ENCODE results near the gene TSC22D3.

Gene TSC22D3

DNA sequence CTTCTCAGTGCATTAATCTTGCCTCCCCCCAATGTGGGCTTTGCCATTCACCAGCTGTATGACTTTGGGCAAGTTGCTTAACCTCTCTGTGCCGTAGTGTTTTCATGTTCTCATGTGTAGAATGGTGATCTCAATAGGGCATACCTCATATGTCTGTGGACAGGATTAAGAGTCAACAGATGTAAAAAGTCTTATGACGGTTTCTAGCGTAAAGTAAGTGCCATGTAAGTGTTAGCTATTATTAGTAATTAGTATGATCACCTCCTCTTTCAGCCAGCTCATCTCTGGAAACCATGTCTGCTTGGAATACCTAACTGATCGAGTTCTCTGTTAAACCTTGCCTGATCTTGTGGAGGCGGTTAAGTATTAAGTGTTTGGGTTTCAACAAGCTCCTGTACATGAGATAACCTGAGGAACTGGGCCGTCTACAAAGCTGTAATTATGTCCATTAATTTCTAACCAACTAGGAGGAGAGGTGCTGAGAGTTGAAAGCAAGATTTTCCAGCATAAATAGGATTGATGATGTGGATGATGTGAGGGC, 66.3 kb downstream of the TSC22D3 start:
- TF ChIP-seq, protein P1, sequence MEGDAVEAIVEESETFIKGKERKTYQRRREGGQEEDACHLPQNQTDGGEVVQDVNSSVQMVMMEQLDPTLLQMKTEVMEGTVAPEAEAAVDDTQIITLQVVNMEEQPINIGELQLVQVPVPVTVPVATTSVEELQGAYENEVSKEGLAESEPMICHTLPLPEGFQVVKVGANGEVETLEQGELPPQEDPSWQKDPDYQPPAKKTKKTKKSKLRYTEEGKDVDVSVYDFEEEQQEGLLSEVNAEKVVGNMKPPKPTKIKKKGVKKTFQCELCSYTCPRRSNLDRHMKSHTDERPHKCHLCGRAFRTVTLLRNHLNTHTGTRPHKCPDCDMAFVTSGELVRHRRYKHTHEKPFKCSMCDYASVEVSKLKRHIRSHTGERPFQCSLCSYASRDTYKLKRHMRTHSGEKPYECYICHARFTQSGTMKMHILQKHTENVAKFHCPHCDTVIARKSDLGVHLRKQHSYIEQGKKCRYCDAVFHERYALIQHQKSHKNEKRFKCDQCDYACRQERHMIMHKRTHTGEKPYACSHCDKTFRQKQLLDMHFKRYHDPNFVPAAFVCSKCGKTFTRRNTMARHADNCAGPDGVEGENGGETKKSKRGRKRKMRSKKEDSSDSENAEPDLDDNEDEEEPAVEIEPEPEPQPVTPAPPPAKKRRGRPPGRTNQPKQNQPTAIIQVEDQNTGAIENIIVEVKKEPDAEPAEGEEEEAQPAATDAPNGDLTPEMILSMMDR (IDR thresholded peaks at IDR 0.05; ENCODE audit: insufficient read depth, low read length, missing control alignments) = no peak
- CTCF ChIA-PET = interaction anchor here (0.9 to 12.7 kb wide), 3 partner anchors 10 to 171 kb away, joined by 5 to 116 read pairs (median 5); no protein-coding TSS in a partner anchor
- DNase-seq (ENCODE audit: low read depth, low spot score) = no peak
- POLR2A ChIA-PET = no interaction called here
- no peak overlapping the region for H3K4me3 ChIP-seq (ENCODE audit: low read depth, low read length)

DNA sequence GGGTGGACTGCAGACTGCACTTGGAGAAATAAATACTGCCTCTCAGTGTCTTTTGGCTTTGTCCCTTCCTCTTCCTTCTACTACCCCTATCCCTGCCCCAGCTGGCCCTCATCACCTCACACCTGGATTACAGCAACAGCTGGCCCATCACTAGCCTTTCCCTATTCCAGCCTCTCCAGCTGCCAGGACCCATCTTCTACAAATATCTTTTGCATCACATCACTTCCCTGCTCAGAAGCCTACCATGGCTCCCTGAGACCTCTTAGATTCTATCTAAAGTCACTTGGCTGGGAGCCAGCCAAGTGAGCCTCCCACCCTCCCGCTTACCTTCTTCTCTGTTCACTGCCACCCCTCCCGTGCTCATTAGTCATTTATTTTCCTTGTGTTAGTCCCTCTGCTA, 66.8 kb downstream of the TSC22D3 start:
- DNase-seq (ENCODE audit: low read depth, low spot score) = no peak
- no peak overlapping the region for H3K4me3 ChIP-seq (ENCODE audit: low read depth, low read length)
- TF ChIP-seq, protein P1 (IDR thresholded peaks at IDR 0.05; ENCODE audit: insufficient read depth, low read length, missing control alignments) = no peak
- CTCF ChIA-PET = interaction anchor here (0.9 to 12.7 kb wide), 3 partner anchors 11 to 170 kb away, joined by 5 to 116 read pairs (median 5); no protein-coding TSS in a partner anchor
- POLR2A ChIA-PET = no interaction called here

DNA sequence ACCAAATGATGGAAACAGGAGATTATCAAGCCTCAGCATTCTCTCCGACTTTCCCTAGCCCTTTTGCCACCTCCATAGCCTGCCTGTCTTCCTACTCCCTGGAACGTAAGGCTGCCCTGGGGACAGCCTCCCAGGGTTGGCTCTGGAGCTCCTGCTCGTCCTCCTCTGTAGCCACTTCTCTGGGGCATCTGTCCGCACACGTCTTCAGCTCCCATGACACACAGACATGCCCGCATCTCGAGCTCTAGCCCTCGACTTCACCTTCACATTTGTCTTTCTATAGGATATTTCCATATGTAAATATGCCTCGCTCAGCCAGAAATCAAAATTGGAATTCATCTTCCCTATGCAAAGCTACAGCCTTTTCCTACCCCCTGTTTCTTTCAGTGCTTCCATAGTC, 67.7 kb downstream of the TSC22D3 start:
- TF ChIP-seq, protein P1 (IDR thresholded peaks at IDR 0.05; ENCODE audit: insufficient read depth, low read length, missing control alignments) = no peak
- CTCF ChIA-PET = interaction anchor here (12.7 kb wide), 1 partner anchor 34 kb away, joined by 116 read pairs; no protein-coding TSS in a partner anchor
- POLR2A ChIA-PET = no interaction called here

DNA sequence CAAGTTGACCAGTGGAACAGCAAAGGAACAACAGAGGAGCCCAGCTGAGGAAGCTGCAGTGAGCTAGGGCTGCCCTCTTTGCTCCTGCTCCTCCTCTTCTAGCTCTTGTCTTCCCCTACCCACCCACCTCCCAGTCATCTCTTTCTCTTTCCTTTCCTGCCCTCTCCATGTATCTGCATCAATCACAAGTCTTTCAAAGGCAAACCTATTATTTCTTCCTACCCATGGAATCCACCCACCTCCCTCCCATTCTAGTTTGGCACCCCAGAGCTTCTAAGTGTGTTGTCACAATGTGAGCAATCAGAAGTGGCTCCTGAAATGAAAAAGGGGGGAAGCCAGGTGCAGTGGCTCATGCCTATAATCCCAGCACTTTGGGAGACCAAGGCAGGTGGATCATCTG, 69.3 kb downstream of the TSC22D3 start:
- H3K4me3 ChIP-seq (ENCODE audit: low read depth, low read length) = no peak overlapping the region
- ChIA-PET POLR2A (no interaction called here), CTCF (no interaction called here)
- TF ChIP-seq, protein P1 (IDR thresholded peaks at IDR 0.05; ENCODE audit: insufficient read depth, low read length, missing control alignments) = no peak
- DNase-seq (ENCODE audit: low read depth, low spot score) = no peak

More for the DNA sequence above, 67.7 kb downstream of the TSC22D3 start:
- DNase-seq (ENCODE audit: low read depth, low spot score) = no peak
- H3K4me3 ChIP-seq (ENCODE audit: low read depth, low read length) = no peak overlapping the region

DNA sequence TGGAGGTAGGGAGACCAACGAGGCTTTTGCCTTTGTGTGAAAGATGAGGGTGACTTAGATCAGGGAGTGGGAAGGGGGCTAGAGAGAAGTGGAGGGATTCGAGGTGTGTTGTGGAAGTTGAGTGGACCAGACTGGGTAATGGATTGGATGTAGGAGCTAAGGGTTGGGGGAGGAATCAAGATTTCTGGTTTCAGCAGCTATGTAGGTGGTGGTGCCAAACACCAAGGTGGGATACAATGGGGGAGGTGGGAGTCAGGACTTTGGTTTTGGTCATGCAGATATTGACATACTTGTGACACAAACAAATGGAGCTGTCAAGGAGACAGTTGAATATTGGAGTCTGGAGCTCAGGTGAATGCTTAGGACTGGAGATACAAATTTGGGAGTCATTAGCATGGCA, 71.0 kb downstream of the TSC22D3 start:
- TF ChIP-seq, protein P1 (IDR thresholded peaks at IDR 0.05; ENCODE audit: insufficient read depth, low read length, missing control alignments) = no peak
- no peak for DNase-seq (ENCODE audit: low read depth, low spot score)
- ChIA-PET CTCF (interaction anchor here (1.4 kb wide), 1 partner anchor 45 kb away, joined by 4 read pairs; no protein-coding TSS in a partner anchor), POLR2A (no interaction called here)
- H3K4me3 ChIP-seq (ENCODE audit: low read depth, low read length) = no peak overlapping the region

DNA sequence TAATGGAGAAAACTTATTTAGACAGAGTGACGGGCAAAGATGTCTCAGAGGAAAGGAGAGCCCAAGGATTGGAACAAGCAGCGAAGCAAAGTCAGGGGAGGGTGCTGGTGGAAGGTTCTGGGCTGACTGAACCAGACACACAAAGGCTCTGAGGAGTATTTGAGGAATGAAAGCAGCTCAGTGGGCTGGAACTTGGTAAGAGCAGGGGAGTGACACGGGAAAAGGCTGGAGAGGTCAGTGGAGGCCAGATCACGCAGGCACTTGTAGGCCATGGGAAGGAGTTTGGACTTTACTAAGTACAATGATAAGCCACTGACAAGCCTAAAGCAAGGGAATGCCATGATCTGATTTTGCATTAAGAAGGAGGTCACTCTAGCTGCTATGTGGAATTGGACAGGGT, 71.4 kb downstream of the TSC22D3 start:
- H3K4me3 ChIP-seq (ENCODE audit: low read depth, low read length) = no peak overlapping the region
- DNase-seq (ENCODE audit: low read depth, low spot score) = no peak
- TF ChIP-seq, protein P1 (IDR thresholded peaks at IDR 0.05; ENCODE audit: insufficient read depth, low read length, missing control alignments) = no peak
- ChIA-PET CTCF (interaction anchor here (1.4 kb wide), 1 partner anchor 45 kb away, joined by 4 read pairs; no protein-coding TSS in a partner anchor), POLR2A (no interaction called here)
